ENCODE measurements around the gene RAI1.
A peak's percentile ranks its signal among the peaks of the same experiment; 100 is the strongest.

The RAI1 gene

GRCh38 chr17:17749025-17749772 lies 67.9 kb downstream of the RAI1 start:
- Histone ChIP-seq H3K27ac (ENCODE audit: low read depth, low read length) (no peak overlapping the region), H3K27me3 (ENCODE audit: control insufficient read depth in 5 of 5, insufficient read depth in 4 of 5, low read length in 5 of 5) (no peaks in the 10 kb centered on the region), H3K9me3 (ENCODE audit: control insufficient read depth in 5 of 5, low read length in 5 of 5) (no peaks in the 10 kb centered on the region), H3K9ac (ENCODE audit: low read length in 5 of 5) (peak overlapping the region in 1 of 5 donors; percentile 9), H3K36me3 (ENCODE audit: control insufficient read depth in 5 of 5, insufficient read depth in 5 of 5, low read length in 5 of 5) (no peaks in the 10 kb centered on the region), H3K4me3 (ENCODE audit: low read depth in 1 of 5, low read length in 5 of 5) (no peak overlapping the region), H3K4me1 (ENCODE audit: control insufficient read depth in 5 of 5, insufficient read depth in 5 of 5, low read length in 5 of 5) (peaks cover 4 to 59% (median 39%) of the 10 kb centered on the region in 5 donors)

- no peak overlapping the region for H3K9ac ChIP-seq (ENCODE audit: low read length in 5 of 5)
- H3K9me3 ChIP-seq (ENCODE audit: control insufficient read depth in 5 of 5, low read length in 5 of 5), result no peaks in the 10 kb centered on the region
- no peaks in the 10 kb centered on the region for H3K36me3 ChIP-seq (ENCODE audit: control insufficient read depth in 5 of 5, insufficient read depth in 5 of 5, low read length in 5 of 5)
- peaks cover 4 to 56% (median 36%) of the 10 kb centered on the region in 5 donors for H3K4me1 ChIP-seq (ENCODE audit: control insufficient read depth in 5 of 5, insufficient read depth in 5 of 5, low read length in 5 of 5)
- H3K4me3 ChIP-seq (ENCODE audit: low read depth in 1 of 5, low read length in 5 of 5), result no peak overlapping the region
- no peaks in the 10 kb centered on the region for H3K27me3 ChIP-seq (ENCODE audit: control insufficient read depth in 5 of 5, insufficient read depth in 4 of 5, low read length in 5 of 5)
- no peak overlapping the region for H3K27ac ChIP-seq (ENCODE audit: low read depth, low read length)
These were observed 68.7 kb downstream of the RAI1 start for GRCh38 chr17:17749921-17750320.

- H3K4me1 ChIP-seq (ENCODE audit: control insufficient read depth in 5 of 5, insufficient read depth in 5 of 5, low read length in 5 of 5), result peaks cover 4 to 53% (median 34%) of the 10 kb centered on the region in 5 donors
- no peak overlapping the region for H3K4me3 ChIP-seq (ENCODE audit: low read depth in 1 of 5, low read length in 5 of 5)
These were observed 69.6 kb downstream of the RAI1 start for GRCh38 chr17:17750881-17751280.

GRCh38 chr17:17751489-17752088 lies 70.3 kb downstream of the RAI1 start:
- Histone ChIP-seq H3K9me3 (ENCODE audit: control insufficient read depth in 5 of 5, low read length in 5 of 5) (no peaks in the 10 kb centered on the region), H3K36me3 (ENCODE audit: control insufficient read depth in 5 of 5, insufficient read depth in 5 of 5, low read length in 5 of 5) (no peaks in the 10 kb centered on the region), H3K4me1 (ENCODE audit: control insufficient read depth in 5 of 5, insufficient read depth in 5 of 5, low read length in 5 of 5) (peaks cover 4 to 48% (median 34%) of the 10 kb centered on the region in 5 donors), H3K4me3 (ENCODE audit: low read depth in 1 of 5, low read length in 5 of 5) (peak overlapping the region in 4 of 5 donors; percentile 36 to 69 (median 58)), H3K9ac (ENCODE audit: low read length in 5 of 5) (peak overlapping the region in 2 of 5 donors; percentile 9 to 12), H3K27ac (ENCODE audit: low read depth, low read length) (peak overlapping the region; percentile 6), H3K27me3 (ENCODE audit: control insufficient read depth in 5 of 5, insufficient read depth in 4 of 5, low read length in 5 of 5) (no peaks in the 10 kb centered on the region)

More at GRCh38 chr17:17750881-17751280, 69.6 kb downstream of the RAI1 start:
- Histone ChIP-seq H3K9ac (ENCODE audit: low read length in 5 of 5) (peak overlapping the region in 1 of 5 donors; percentile 12), H3K27ac (ENCODE audit: low read depth, low read length) (peak overlapping the region; percentile 6), H3K27me3 (ENCODE audit: control insufficient read depth in 5 of 5, insufficient read depth in 4 of 5, low read length in 5 of 5) (no peaks in the 10 kb centered on the region), H3K36me3 (ENCODE audit: control insufficient read depth in 5 of 5, insufficient read depth in 5 of 5, low read length in 5 of 5) (no peaks in the 10 kb centered on the region), H3K9me3 (ENCODE audit: control insufficient read depth in 5 of 5, low read length in 5 of 5) (no peaks in the 10 kb centered on the region)

- H3K4me1 ChIP-seq (ENCODE audit: control insufficient read depth in 5 of 5, insufficient read depth in 5 of 5, low read length in 5 of 5), result peaks cover 3 to 45% (median 30%) of the 10 kb centered on the region in 5 donors
- H3K36me3 ChIP-seq (ENCODE audit: control insufficient read depth in 5 of 5, insufficient read depth in 5 of 5, low read length in 5 of 5), result no peaks in the 10 kb centered on the region
- H3K9ac ChIP-seq (ENCODE audit: low read length in 5 of 5), result peak overlapping the region in 4 of 5 donors; percentile 53 to 78 (median 66)
- H3K27ac ChIP-seq (ENCODE audit: low read depth, low read length), result peak overlapping the region; percentile 76
- H3K27me3 ChIP-seq (ENCODE audit: control insufficient read depth in 5 of 5, insufficient read depth in 4 of 5, low read length in 5 of 5), result no peaks in the 10 kb centered on the region
- peak overlapping the region; percentile 65 to 77 (median 67) for H3K4me3 ChIP-seq (ENCODE audit: low read depth in 1 of 5, low read length in 5 of 5)
- H3K9me3 ChIP-seq (ENCODE audit: control insufficient read depth in 5 of 5, low read length in 5 of 5), result no peaks in the 10 kb centered on the region
These were observed 71.0 kb downstream of the RAI1 start for GRCh38 chr17:17752089-17752820.

GRCh38 chr17:17752821-17753321 lies 71.6 kb downstream of the RAI1 start:
- no peaks in the 10 kb centered on the region for H3K27me3 ChIP-seq (ENCODE audit: control insufficient read depth in 5 of 5, insufficient read depth in 4 of 5, low read length in 5 of 5)
- H3K4me1 ChIP-seq (ENCODE audit: control insufficient read depth in 5 of 5, insufficient read depth in 5 of 5, low read length in 5 of 5), result peaks cover 2 to 43% (median 28%) of the 10 kb centered on the region in 5 donors
- peak overlapping the region; percentile 65 to 77 (median 67) for H3K4me3 ChIP-seq (ENCODE audit: low read depth in 1 of 5, low read length in 5 of 5)
- H3K27ac ChIP-seq (ENCODE audit: low read depth, low read length), result peak overlapping the region; percentile 76
- no peaks in the 10 kb centered on the region for H3K9me3 ChIP-seq (ENCODE audit: control insufficient read depth in 5 of 5, low read length in 5 of 5)
- H3K9ac ChIP-seq (ENCODE audit: low read length in 5 of 5), result peak overlapping the region in 3 of 5 donors; percentile 63 to 78 (median 68)
- no peaks in the 10 kb centered on the region for H3K36me3 ChIP-seq (ENCODE audit: control insufficient read depth in 5 of 5, insufficient read depth in 5 of 5, low read length in 5 of 5)

GRCh38 chr17:17754719-17755686 lies 73.7 kb downstream of the RAI1 start:
- Histone ChIP-seq H3K4me1 (ENCODE audit: control insufficient read depth in 5 of 5, insufficient read depth in 5 of 5, low read length in 5 of 5) (peaks cover 2 to 30% (median 26%) of the 10 kb centered on the region in 5 donors), H3K36me3 (ENCODE audit: control insufficient read depth in 5 of 5, insufficient read depth in 5 of 5, low read length in 5 of 5) (no peaks in the 10 kb centered on the region), H3K9me3 (ENCODE audit: control insufficient read depth in 5 of 5, low read length in 5 of 5) (no peaks in the 10 kb centered on the region), H3K9ac (ENCODE audit: low read length in 5 of 5) (no peak overlapping the region), H3K4me3 (ENCODE audit: low read depth in 1 of 5, low read length in 5 of 5) (no peak overlapping the region), H3K27ac (ENCODE audit: low read depth, low read length) (no peak overlapping the region), H3K27me3 (ENCODE audit: control insufficient read depth in 5 of 5, insufficient read depth in 4 of 5, low read length in 5 of 5) (no peaks in the 10 kb centered on the region)

GRCh38 chr17:17755715-17756114 lies 74.5 kb downstream of the RAI1 start:
- Histone ChIP-seq H3K4me1 (ENCODE audit: control insufficient read depth in 5 of 5, insufficient read depth in 5 of 5, low read length in 5 of 5) (peaks cover 2 to 26% (median 23%) of the 10 kb centered on the region in 5 donors), H3K4me3 (ENCODE audit: low read depth in 1 of 5, low read length in 5 of 5) (no peak overlapping the region), H3K9ac (ENCODE audit: low read length in 5 of 5) (no peak overlapping the region), H3K27ac (ENCODE audit: low read depth, low read length) (no peak overlapping the region), H3K9me3 (ENCODE audit: control insufficient read depth in 5 of 5, low read length in 5 of 5) (no peaks in the 10 kb centered on the region), H3K27me3 (ENCODE audit: control insufficient read depth in 5 of 5, insufficient read depth in 4 of 5, low read length in 5 of 5) (no peaks in the 10 kb centered on the region), H3K36me3 (ENCODE audit: control insufficient read depth in 5 of 5, insufficient read depth in 5 of 5, low read length in 5 of 5) (no peaks in the 10 kb centered on the region)

- no peak overlapping the region for H3K9ac ChIP-seq (ENCODE audit: low read length in 5 of 5)
- no peak overlapping the region for H3K27ac ChIP-seq (ENCODE audit: low read depth, low read length)
- H3K4me1 ChIP-seq (ENCODE audit: control insufficient read depth in 5 of 5, insufficient read depth in 5 of 5, low read length in 5 of 5), result peaks cover 2 to 15% (median 10%) of the 10 kb centered on the region in 5 donors
These were observed 76.1 kb downstream of the RAI1 start for GRCh38 chr17:17757391-17757791.

More at GRCh38 chr17:17757391-17757791, 76.1 kb downstream of the RAI1 start:
- Histone ChIP-seq H3K9me3 (ENCODE audit: control insufficient read depth in 5 of 5, low read length in 5 of 5) (no peaks in the 10 kb centered on the region), H3K4me3 (ENCODE audit: low read depth in 1 of 5, low read length in 5 of 5) (no peak overlapping the region), H3K27me3 (ENCODE audit: control insufficient read depth in 5 of 5, insufficient read depth in 4 of 5, low read length in 5 of 5) (no peaks in the 10 kb centered on the region), H3K36me3 (ENCODE audit: control insufficient read depth in 5 of 5, insufficient read depth in 5 of 5, low read length in 5 of 5) (no peaks in the 10 kb centered on the region)

All from subcutaneous abdominal adipose tissue (tissue), 5 donors.